Epithelial cell of esophagus (primary cell): Measurements from ENCODE around the gene RAB43.

Experiments
- DNase-seq: peaks from one replicate; pipeline ENCODE4 v3.0.0; 2010; ENCODE audit warnings: low read depth
- H3K4me3 ChIP-seq: 2 replicates; pipeline ENCODE4 v1.5.1; 2011; ENCODE audit warnings: mild to moderate bottlenecking, low read length, control low read depth
- CTCF ChIP-seq: IDR thresholded peaks from 2 replicates; pipeline ENCODE4 v1.5.1; 2011; ENCODE audit warnings: low read depth, mild to moderate bottlenecking, low read length, control low read depth, inconsistent platforms; ENCODE audit not compliant: insufficient read depth; ENCODE audit errors: missing control alignments

Gene RAB43

GRCh38 chr3:129130291-129130813 lies 8.7 kb upstream of the RAB43 start:
- H3K4me3 ChIP-seq = no peak overlapping the region
- DNase-seq = no peak
- no peak for TF ChIP-seq CTCF

- TF ChIP-seq CTCF = no peak
Observed at GRCh38 chr3:129128357-129129155, 7.0 kb upstream of the RAB43 start.

GRCh38 chr3:129126726-129127280 lies 5.2 kb upstream of the RAB43 start:
- DNase-seq = no peak
- H3K4me3 ChIP-seq = no peak overlapping the region
- no peak for TF ChIP-seq CTCF

More at GRCh38 chr3:129128357-129129155, 7.0 kb upstream of the RAB43 start:
- DNase-seq = no peak
- H3K4me3 ChIP-seq = no peak overlapping the region

- no peak overlapping the region for H3K4me3 ChIP-seq
- DNase-seq = peak; percentile 24
- TF ChIP-seq CTCF = no peak
Observed at GRCh38 chr3:129123314-129124060, 1.9 kb upstream of the RAB43 start.

- DNase-seq = no peak
- H3K4me3 ChIP-seq = no peak overlapping the region
- TF ChIP-seq CTCF = no peak
Observed at GRCh38 chr3:129122412-129123011, 908 bp upstream of the RAB43 start.

GRCh38 chr3:129121016-129121791 lies 400 bp downstream of the RAB43 start:
- DNase-seq = no peak
- H3K4me3 ChIP-seq = peak overlapping the region; percentile 59
- no peak for TF ChIP-seq CTCF
